Skin epidermis (tissue), 12 donors: ENCODE measurements around the gene IGFL2.
"Not testable (repeated sequence)": the region's sequence is repeated elsewhere in the genome, so short reads cannot be mapped to it uniquely, and the experiment has no call there.

Source experiments
- H3K27ac ChIP-seq, 21 experiments: fragments of 200-600 bp; sonication (generic) in 11 of 21; one replicate each; pipeline ENCODE4 v1.5.0; 2020; ENCODE audit warnings: mild to moderate bottlenecking in 3 of 21, inconsistent platforms in 2 of 21, moderate library complexity in 2 of 21
- H3K4me3 ChIP-seq, 7 experiments: fragments of 200-600 bp; sonication (generic) in 2 of 7; one replicate each; pipeline ENCODE4 v1.5.0; 2020; ENCODE audit warnings: inconsistent platforms in 2 of 7, mild to moderate bottlenecking in 2 of 7, moderate library complexity in 1 of 7

The IGFL2 gene

GRCh38 chr19:46134527-46134926 lies 13.5 kb upstream of the IGFL2 start:
- H3K27ac ChIP-seq = peak overlapping the region in 12 of 21 experiments; percentile 5 to 93 (median 82)
- no peak overlapping the region for H3K4me3 ChIP-seq

GRCh38 chr19:46137915-46138473 lies 10.0 kb upstream of the IGFL2 start:
- Histone ChIP-seq H3K27ac (no peak overlapping the region), H3K4me3 (no peak overlapping the region)

DNA sequence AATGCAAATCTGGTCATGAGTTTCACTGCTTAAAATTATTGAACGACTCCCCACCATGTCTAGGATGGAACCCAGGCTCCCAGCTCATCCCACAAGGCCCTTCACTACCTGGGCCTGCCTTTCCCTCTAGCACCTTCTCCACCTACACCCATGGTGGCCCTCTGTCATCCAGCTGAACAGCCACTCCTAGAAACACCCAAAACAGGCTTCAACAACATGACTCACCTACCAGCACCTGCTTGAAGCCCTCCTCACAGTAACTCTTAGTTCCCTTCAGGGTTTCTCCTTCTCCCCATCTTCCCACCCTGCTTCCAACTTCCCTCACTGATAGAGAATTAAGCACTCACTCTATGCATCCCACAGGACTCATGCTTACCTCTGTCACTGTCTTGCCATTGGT lies 6.6 kb upstream of the IGFL2 start:
- Histone ChIP-seq H3K4me3 (no peak overlapping the region), H3K27ac (peak overlapping the region in 4 of 21 experiments; percentile 27 to 56 (median 38))

GRCh38 chr19:46142294-46142693 lies 5.7 kb upstream of the IGFL2 start:
- Histone ChIP-seq H3K27ac (peak overlapping the region in 5 of 21 experiments; percentile 2 to 56 (median 27)), H3K4me3 (no peak overlapping the region)

- H3K27ac ChIP-seq = no peak overlapping the region
- H3K4me3 ChIP-seq = no peak overlapping the region
These were observed 3.3 kb upstream of the IGFL2 start for GRCh38 chr19:46144756-46145155.

- Histone ChIP-seq H3K4me3 (no peak overlapping the region), H3K27ac (peak overlapping the region in 1 of 21 experiments; percentile 15)
These were observed 785 bp upstream of the IGFL2 start for GRCh38 chr19:46147166-46147740.

- H3K27ac ChIP-seq = no peak overlapping the region
- H3K4me3 ChIP-seq = no peak overlapping the region
These were observed 2.6 kb downstream of the IGFL2 start for GRCh38 chr19:46150606-46151005.

DNA sequence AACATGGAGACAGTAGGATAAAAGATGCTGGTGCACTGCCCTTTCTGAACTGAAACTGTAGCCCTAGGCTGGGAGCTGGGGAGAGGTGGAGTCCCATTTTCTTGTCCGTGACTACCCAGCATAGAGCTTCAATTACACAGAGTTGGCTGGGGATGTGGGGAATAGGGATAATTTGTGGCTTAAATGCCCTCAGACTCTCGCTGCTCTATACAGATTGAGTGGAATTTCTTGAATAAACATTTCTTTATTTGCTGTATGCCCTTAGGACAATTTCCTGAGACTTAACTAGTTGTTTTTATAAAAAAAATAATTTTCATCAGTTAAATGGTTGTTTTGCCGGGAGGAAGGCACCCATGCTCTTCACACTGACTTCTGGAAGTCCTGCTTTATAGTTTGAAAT lies 7.2 kb downstream of the IGFL2 start:
- no peak overlapping the region for H3K4me3 ChIP-seq
- H3K27ac ChIP-seq = no peak overlapping the region

DNA sequence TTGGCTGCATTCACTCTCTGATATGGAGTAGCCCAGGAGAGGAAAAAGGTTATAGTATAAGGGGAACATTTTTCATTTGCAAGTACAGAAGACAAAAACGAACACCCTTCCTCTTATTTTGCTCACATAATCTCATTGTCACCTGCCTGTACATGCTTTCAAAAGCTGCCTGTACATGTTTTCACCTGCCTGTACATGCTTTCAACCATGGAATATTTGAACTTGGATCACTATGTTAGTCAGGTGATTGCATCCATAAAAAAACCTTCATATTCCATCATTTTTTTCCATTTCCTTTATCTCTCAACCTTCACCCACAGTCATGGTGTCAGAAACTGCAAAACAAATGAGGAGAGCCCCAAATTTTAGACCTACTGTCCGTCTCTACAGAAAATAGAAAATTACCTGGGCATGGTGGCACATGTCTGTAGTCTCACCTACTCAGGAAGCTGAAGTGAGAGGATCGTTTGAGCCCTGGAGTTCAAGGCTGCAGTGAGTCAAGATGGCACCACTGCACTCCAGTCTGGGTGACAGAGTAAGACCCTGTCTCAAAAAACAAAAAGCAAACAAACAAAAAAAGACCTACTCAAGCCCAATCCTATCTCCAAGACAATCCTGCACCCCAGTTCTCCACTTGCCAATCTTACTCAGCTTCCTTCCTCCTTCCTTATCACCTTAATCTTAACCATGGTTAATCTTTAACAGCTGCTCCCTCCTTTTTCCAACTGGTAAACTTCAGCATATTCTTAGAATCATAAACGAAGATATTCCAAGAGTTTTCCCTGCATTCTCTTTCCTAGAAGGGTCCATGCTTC lies 11.6 kb downstream of the IGFL2 start:
- Histone ChIP-seq H3K4me3 (no peak overlapping the region), H3K27ac (no peak overlapping the region)

GRCh38 chr19:46160233-46160775 lies 12.3 kb downstream of the IGFL2 start:
- Histone ChIP-seq H3K4me3 (no peak overlapping the region), H3K27ac (no peak overlapping the region)

DNA sequence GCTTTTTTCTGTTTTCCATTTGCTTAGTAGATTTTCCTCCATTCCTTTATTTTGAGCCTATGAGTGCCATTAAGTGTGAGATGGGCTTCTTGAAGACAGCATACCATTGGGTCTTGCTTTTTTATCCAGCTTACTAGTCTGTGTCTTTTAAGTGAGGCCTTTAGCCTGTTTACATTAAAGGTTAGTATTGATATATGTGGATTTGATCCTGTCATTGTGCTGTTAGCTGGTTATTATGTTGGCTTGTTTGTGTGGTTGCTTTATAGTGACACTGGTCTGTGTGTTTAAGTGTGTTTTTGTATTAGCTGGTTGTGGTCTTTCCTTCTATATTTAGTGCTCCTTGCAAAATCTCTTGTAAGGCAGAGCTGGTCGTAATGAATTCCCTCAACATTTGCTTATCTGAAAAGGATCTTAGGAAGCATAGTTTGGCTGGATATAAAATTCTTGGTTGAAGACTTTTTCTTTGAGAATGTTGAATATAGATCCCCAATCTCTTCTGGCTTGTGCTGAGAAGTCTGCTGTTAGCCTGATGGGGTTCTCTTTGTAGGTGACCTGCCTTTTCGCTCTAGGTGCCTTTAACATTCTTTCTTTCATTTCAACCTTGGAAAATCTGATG lies 13.7 kb downstream of the IGFL2 start:
- not testable (repeated sequence) for H3K27ac ChIP-seq, H3K4me3 ChIP-seq

DNA sequence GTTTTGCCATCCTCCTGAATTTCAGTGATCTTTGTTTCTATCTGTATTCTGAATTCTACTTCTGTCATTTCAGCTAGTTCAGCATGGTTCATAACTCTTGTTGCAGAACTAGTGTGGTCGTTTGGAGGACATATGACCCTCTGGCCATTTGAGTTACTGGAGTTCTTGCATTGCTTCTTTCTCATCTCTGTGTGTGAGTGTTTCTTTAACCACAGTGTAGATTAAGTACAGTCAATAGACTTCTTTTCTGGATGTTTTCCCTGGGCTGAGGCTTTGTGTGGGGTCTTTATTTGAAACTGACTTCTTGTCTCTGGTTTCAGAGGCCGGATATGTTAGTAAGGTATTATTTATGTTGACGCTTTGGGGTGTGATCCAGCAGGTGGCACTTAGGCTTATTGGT lies 14.7 kb downstream of the IGFL2 start:
- Histone ChIP-seq H3K4me3 (no peak overlapping the region), H3K27ac (no peak overlapping the region)

DNA sequence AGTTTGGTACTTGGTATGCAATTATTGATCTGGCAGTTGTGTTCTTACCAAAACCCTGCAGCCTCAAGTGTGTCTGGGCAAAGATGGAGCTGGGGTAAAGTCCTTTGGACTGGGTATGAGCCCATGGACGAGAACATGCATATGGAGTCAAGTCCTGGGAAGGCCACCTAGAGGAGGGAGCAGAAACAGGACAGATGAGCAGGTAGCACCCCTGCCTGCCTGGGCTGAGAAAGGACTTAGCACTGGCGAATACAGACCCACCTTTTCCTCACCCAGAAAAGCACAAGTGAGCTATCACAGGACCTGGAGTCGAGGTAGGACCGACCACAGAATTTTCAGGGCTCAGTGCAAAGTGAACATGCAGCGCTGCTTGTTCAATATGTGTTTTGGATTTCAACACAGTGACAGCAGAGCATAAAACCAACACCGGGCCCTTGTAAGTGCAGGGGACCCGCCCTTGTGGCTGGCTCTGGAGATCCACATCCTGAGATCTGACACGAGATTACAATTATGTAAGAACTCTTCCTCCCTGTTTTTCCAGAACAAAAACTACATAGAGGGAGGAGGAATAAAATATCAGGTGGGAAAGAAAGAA lies 25.9 kb downstream of the IGFL2 start:
- H3K27ac ChIP-seq = peak overlapping the region in 9 of 21 experiments; percentile 11 to 65 (median 49)
- no peak overlapping the region for H3K4me3 ChIP-seq

DNA sequence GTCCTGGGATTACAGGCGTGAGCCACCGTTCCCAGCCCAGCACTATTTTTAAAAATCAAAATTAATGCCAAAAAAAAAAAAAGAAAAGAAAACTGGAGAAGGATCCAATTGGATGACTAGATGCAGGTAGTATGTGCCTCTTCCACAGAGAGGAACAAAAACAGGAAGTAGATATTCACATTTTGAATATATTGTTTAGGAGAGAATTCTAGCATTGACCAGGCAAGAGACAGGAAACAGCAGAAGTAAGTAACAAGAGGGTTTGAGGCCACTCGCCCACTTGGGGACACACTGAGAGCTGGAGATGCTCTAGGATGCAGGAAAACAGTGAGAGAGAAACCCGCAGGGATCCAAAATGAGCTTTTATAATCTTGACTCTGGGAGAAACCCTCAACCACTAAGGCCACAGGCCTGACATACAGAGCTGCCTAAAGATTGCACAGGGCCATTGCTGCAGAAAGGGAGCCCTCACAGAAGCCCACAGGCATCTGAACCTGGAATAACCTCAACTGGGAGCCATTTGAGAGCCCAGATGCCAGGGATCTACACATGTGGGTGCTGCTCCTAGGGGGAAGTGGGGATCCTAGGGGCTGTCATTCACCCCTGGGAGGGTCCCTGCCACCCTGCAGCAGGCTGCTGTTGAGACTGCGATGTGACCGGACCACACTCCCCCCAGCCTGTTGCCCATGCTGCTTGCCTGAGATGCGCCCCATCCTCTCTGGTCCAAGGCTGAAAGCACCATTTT lies 28.2 kb downstream of the IGFL2 start:
- Histone ChIP-seq H3K4me3 (no peak overlapping the region), H3K27ac (no peak overlapping the region)

DNA sequence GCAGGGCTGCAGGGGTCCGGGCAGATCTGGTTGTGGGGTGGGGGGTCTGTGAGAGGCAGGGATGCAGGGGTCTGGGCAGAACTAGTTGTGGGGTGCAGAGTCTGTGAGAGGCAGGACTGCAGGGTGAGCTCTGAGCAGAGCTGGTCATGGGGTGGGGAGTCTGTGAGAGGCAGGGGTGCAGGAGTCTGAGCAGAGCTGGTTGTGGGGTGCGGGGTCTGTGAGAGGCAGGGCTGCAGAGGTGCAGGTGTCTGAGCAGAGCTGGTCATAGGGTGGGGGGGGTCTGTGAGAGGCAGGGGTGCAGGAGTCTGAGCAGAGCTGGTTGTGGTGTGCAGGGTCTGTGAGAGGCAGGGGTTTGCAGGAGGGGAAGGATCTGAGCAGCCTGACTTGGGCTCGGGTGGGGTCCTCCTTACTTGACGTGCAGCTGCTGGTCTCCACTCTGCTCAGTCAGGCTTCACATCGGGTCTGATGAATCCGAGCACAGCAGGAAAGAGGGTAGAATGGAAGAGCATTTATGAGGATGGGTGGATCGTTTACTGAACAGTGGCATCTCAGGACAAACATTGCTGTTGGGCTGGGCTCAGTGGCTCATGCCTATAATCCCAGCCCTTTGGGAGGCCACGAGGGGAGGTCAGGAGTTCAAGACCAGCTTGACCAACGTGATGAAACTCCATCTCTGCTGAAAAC lies 31.2 kb downstream of the IGFL2 start:
- peak overlapping the region in 12 of 21 experiments; percentile 8 to 83 (median 48) for H3K27ac ChIP-seq
- H3K4me3 ChIP-seq = peak overlapping the region in 5 of 7 experiments; percentile 0 to 27 (median 10)

DNA sequence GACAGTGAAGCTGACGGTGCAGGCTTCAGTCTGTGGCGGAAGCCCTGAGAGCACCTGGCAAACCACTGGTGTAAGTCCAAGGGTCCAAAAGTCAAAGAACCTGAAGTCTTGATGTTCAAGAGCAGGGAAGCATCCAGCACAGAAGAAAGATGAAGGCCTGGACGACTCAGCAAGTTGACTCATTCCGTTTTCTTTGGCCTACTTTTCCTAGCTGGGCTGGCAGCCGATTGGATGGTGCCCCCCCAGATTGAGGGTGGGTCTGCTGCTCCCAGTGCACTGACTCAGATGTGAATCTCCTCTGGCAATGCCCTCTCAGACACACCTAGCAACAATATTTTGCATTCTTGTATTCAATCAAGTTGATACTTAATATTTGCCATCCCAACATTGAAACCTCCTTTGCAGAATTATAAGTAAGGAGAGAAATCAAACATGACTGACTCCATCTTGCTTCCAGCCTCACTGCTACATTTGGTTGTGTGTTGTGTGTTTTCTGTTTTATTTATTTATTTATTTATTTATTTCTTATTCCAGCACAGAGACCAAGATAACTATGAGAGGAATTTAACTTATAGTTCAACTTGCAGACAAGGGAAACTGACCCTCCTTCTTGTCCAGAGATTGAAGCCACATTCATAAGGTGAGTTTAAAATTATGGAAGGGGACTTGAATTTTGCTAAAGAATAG lies 32.8 kb downstream of the IGFL2 start:
- Histone ChIP-seq H3K27ac (peak overlapping the region in 16 of 21 experiments; percentile 8 to 83 (median 56)), H3K4me3 (peak overlapping the region in 5 of 7 experiments; percentile 8 to 19 (median 10))

DNA sequence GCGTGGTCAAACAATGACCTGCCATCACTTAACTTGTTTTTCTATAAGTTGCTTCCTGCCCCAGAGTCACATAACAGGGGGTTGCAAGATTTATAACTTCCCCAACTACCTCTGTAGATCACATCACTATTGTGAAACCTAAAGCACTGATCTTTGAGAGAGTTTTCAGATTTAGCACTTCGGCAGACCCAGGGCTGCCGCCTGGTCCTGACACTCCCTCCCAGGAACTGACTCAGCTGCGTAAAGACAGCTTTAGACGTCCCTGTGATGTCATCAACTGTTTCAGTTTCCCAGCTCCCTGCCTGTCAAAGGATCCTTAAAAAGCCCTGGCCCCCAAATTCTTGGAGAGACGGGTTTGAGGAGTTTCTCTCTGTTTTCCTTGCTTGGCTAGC lies 33.3 kb downstream of the IGFL2 start:
- no peak overlapping the region for H3K4me3 ChIP-seq
- H3K27ac ChIP-seq = peak overlapping the region in 13 of 21 experiments; percentile 8 to 83 (median 48)

DNA sequence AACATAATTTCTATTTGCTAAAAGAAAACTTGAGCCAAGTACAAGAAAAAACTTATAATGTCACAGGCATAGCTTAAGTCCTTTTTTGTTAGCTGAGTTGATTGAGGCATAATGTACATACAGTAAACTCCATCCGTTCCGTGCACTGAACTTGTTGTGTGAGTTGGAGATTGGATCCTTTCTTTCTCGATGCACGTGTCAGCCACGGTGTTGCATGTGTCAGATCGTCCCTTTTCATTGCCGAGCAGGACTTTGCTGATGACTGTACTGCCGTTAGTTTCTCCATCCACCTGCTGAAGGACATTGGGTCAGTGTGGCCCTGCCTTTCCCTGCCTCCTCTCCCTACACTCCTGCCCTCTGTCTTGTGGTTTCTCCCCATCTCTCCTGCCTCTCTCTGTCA lies 34.4 kb downstream of the IGFL2 start:
- H3K27ac ChIP-seq = peak overlapping the region in 3 of 21 experiments; percentile 24 to 35 (median 26)
- no peak overlapping the region for H3K4me3 ChIP-seq
